ENCODE results near the gene BRD7. TPM values are rescaled to one million over a fixed set of nuclear protein-coding genes. Genes with fewer than 3 reads are reported as not detected.

Gene BRD7
- total RNA-seq, 1 experiment from 2014 or later = 74.5 TPM

- Histone ChIP-seq H3K4me3 (no peak overlapping the region), H3K4me1 (replicated peaks) (peaks cover 77% of the 10 kb centered on the region), H3K9me3 (replicated peaks) (no peaks in the 10 kb centered on the region), H3K36me3 (peaks cover 75% of the 10 kb centered on the region), H3K27ac (peak overlapping the region; percentile 95), H3K27me3 (replicated peaks) (no peaks in the 10 kb centered on the region)
- peak in 1 of 2 experiments; percentile 45 for DNase-seq (ENCODE audit: low read depth in 1 of 2, low spot score in 2 of 2)
Measured at GRCh38 chr16:50305441-50306061, 63.2 kb downstream of the BRD7 start.

- DNase-seq (ENCODE audit: low read depth in 1 of 2, low spot score in 2 of 2) = peak in 1 of 2 experiments; percentile 44
- no peaks in the 10 kb centered on the region for H3K27me3 ChIP-seq (replicated peaks)
- H3K9me3 ChIP-seq (replicated peaks) = no peaks in the 10 kb centered on the region
- peaks cover 75% of the 10 kb centered on the region for H3K36me3 ChIP-seq
- peaks cover 83% of the 10 kb centered on the region for H3K4me1 ChIP-seq (replicated peaks)
- peak overlapping the region; percentile 95 for H3K27ac ChIP-seq
- H3K4me3 ChIP-seq = peak overlapping the region; percentile 9
Measured at GRCh38 chr16:50304467-50305440, 64.0 kb downstream of the BRD7 start.

- peak overlapping the region; percentile 95 for H3K27ac ChIP-seq
- peaks cover 75% of the 10 kb centered on the region for H3K36me3 ChIP-seq
- H3K9me3 ChIP-seq (replicated peaks) = no peaks in the 10 kb centered on the region
- DNase-seq (ENCODE audit: low read depth in 1 of 2, low spot score in 2 of 2) = peak; percentile 99 to 100
- H3K4me3 ChIP-seq = peak overlapping the region; percentile 9
- peaks cover 83% of the 10 kb centered on the region for H3K4me1 ChIP-seq (replicated peaks)
- H3K27me3 ChIP-seq (replicated peaks) = no peaks in the 10 kb centered on the region
Measured at GRCh38 chr16:50303605-50304466, 65.0 kb downstream of the BRD7 start.

GRCh38 chr16:50303041-50303604, 65.7 kb downstream of the BRD7 start:
- Histone ChIP-seq H3K27me3 (replicated peaks) (no peaks in the 10 kb centered on the region), H3K4me3 (no peak overlapping the region), H3K36me3 (peaks cover 75% of the 10 kb centered on the region), H3K4me1 (replicated peaks) (peaks cover 81% of the 10 kb centered on the region), H3K27ac (peak overlapping the region; percentile 95), H3K9me3 (replicated peaks) (no peaks in the 10 kb centered on the region)
- DNase-seq (ENCODE audit: low read depth in 1 of 2, low spot score in 2 of 2) = peak; percentile 87

- Histone ChIP-seq H3K27ac (peak overlapping the region; percentile 95), H3K27me3 (replicated peaks) (no peaks in the 10 kb centered on the region), H3K36me3 (peaks cover 75% of the 10 kb centered on the region), H3K9me3 (replicated peaks) (no peaks in the 10 kb centered on the region), H3K4me3 (no peak overlapping the region), H3K4me1 (replicated peaks) (peaks cover 75% of the 10 kb centered on the region)
- no peak for DNase-seq (ENCODE audit: low read depth in 1 of 2, low spot score in 2 of 2)
Measured at GRCh38 chr16:50302472-50303005, 66.2 kb downstream of the BRD7 start.

GRCh38 chr16:50301626-50302471, 66.9 kb downstream of the BRD7 start:
- H3K27me3 ChIP-seq (replicated peaks) = no peaks in the 10 kb centered on the region
- H3K36me3 ChIP-seq = peaks cover 75% of the 10 kb centered on the region
- peak overlapping the region; percentile 86 for H3K27ac ChIP-seq
- H3K4me3 ChIP-seq = no peak overlapping the region
- peak; percentile 76 to 88 for DNase-seq (ENCODE audit: low read depth in 1 of 2, low spot score in 2 of 2)
- H3K9me3 ChIP-seq (replicated peaks) = no peaks in the 10 kb centered on the region
- peaks cover 68% of the 10 kb centered on the region for H3K4me1 ChIP-seq (replicated peaks)

GRCh38 chr16:50300942-50301625, 67.7 kb downstream of the BRD7 start:
- peak overlapping the region; percentile 86 for H3K27ac ChIP-seq
- no peaks in the 10 kb centered on the region for H3K9me3 ChIP-seq (replicated peaks)
- peaks cover 61% of the 10 kb centered on the region for H3K4me1 ChIP-seq (replicated peaks)
- H3K27me3 ChIP-seq (replicated peaks) = no peaks in the 10 kb centered on the region
- peaks cover 78% of the 10 kb centered on the region for H3K36me3 ChIP-seq
- no peak for DNase-seq (ENCODE audit: low read depth in 1 of 2, low spot score in 2 of 2)
- no peak overlapping the region for H3K4me3 ChIP-seq

- DNase-seq (ENCODE audit: low read depth in 1 of 2, low spot score in 2 of 2) = no peak
- Histone ChIP-seq H3K27me3 (replicated peaks) (no peaks in the 10 kb centered on the region), H3K4me3 (no peak overlapping the region), H3K27ac (no peak overlapping the region), H3K36me3 (peaks cover 78% of the 10 kb centered on the region), H3K4me1 (replicated peaks) (peaks cover 49% of the 10 kb centered on the region), H3K9me3 (replicated peaks) (no peaks in the 10 kb centered on the region)
Measured at GRCh38 chr16:50299508-50300105, 69.2 kb downstream of the BRD7 start.

GRCh38 chr16:50298591-50299507, 69.9 kb downstream of the BRD7 start:
- Histone ChIP-seq H3K36me3 (peaks cover 81% of the 10 kb centered on the region), H3K9me3 (replicated peaks) (no peaks in the 10 kb centered on the region), H3K27ac (no peak overlapping the region)

GRCh38 chr16:50298075-50298460, 70.7 kb downstream of the BRD7 start:
- peaks cover 34% of the 10 kb centered on the region for H3K4me1 ChIP-seq (replicated peaks)
- H3K27me3 ChIP-seq (replicated peaks) = no peaks in the 10 kb centered on the region
- DNase-seq (ENCODE audit: low read depth in 1 of 2, low spot score in 2 of 2) = no peak
- H3K4me3 ChIP-seq = no peak overlapping the region
- no peaks in the 10 kb centered on the region for H3K9me3 ChIP-seq (replicated peaks)
- H3K36me3 ChIP-seq = peaks cover 89% of the 10 kb centered on the region
- no peak overlapping the region for H3K27ac ChIP-seq

More at GRCh38 chr16:50298591-50299507, 69.9 kb downstream of the BRD7 start:
- H3K4me1 ChIP-seq (replicated peaks) = peaks cover 42% of the 10 kb centered on the region
- DNase-seq (ENCODE audit: low read depth in 1 of 2, low spot score in 2 of 2) = no peak
- H3K27me3 ChIP-seq (replicated peaks) = no peaks in the 10 kb centered on the region
- H3K4me3 ChIP-seq = no peak overlapping the region
